Rectal smooth muscle tissue (tissue), 1 donor: ENCODE data around the gene SPIN4.

ENCODE experiments used
- H3K27ac ChIP-seq: one replicate; pipeline ENCODE4 v1.7.0; 2013; ENCODE audit warnings: low read depth, low read length, inconsistent platforms
- H3K27me3 ChIP-seq: one replicate; pipeline ENCODE4 v1.7.0; 2013; ENCODE audit warnings: low read length; ENCODE audit not compliant: control insufficient read depth, insufficient read depth
- H3K36me3 ChIP-seq: one replicate; pipeline ENCODE4 v1.7.0; 2013; ENCODE audit warnings: low read length; ENCODE audit not compliant: control insufficient read depth, insufficient read depth
- H3K4me1 ChIP-seq: one replicate; pipeline ENCODE4 v1.7.0; 2013; ENCODE audit warnings: low read length; ENCODE audit not compliant: control insufficient read depth, insufficient read depth
- H3K4me3 ChIP-seq: one replicate; pipeline ENCODE4 v1.7.0; 2013; ENCODE audit warnings: low read length
- H3K9ac ChIP-seq: one replicate; pipeline ENCODE4 v1.7.0; 2013; ENCODE audit warnings: low read length

SPIN4 gene

DNA sequence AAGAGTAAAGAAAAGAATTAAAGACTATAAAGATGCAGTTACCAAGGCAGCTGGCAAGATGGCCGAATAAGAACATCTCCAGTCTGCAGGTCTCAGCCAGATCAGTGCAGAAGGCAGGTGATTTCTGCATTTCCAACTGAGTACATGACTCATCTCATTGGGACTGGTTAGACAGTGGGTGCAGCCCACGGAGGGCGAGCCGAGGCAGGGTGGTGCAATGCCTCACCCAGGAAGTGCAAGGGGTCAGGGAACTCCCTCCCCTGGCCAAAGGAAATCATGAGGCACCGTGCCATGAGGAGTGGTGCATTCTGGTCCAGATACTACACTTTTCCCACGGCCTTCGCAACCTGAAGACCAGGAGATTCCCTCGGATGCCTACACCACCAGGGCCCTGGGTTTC, 20.5 kb downstream of the SPIN4 start:
- H3K4me1 ChIP-seq, result no peaks in the 10 kb centered on the region
- H3K4me3 ChIP-seq, result no peak overlapping the region
- no peak overlapping the region for H3K9ac ChIP-seq
- no peaks in the 10 kb centered on the region for H3K36me3 ChIP-seq
- no peaks in the 10 kb centered on the region for H3K27me3 ChIP-seq
- no peak overlapping the region for H3K27ac ChIP-seq

DNA sequence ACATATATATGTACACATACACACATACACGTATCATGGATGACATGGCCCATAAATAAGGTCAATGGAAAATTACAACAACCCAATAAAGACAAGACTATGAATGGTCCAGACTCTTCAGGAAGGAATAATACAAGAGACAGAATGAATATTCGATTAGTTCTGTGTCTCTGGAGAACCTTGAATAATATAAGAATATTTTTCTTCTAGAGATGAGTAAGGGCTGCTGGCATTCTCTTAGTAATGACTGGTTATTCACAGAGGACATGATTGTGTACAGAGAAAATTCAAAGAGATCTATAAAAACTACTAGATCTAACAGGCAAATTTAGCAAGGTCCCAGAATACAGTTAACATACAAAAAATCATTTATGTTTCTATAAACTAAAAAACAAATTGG, 23.3 kb downstream of the SPIN4 start:
- Histone ChIP-seq H3K9ac (no peak overlapping the region), H3K27me3 (no peaks in the 10 kb centered on the region), H3K4me3 (no peak overlapping the region), H3K36me3 (no peaks in the 10 kb centered on the region), H3K27ac (no peak overlapping the region), H3K4me1 (no peaks in the 10 kb centered on the region)

DNA sequence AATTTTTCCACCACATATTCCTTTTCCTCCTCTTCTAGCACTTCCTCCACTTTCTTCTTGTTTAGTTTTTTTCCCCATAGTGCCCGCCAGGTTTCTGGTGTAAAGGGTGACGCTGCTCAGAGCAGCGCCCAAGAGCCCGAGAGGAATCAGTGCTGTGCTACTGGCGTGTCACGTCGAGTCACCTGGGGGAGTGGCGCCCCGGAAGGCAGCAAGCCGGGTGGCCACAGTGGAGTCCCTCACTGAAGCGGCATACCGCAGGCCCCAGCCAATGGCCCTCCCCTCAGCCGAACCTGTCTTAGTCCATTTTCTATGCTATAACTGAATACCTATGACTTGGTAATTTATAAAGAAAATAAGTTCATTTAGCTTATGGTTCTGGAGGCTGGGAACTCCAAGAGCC, 51.5 kb downstream of the SPIN4 start:
- no peak overlapping the region for H3K4me3 ChIP-seq
- no peaks in the 10 kb centered on the region for H3K36me3 ChIP-seq
- no peak overlapping the region for H3K27ac ChIP-seq
- H3K9ac ChIP-seq, result no peak overlapping the region
- no peaks in the 10 kb centered on the region for H3K4me1 ChIP-seq
- no peaks in the 10 kb centered on the region for H3K27me3 ChIP-seq
